PC-9 (cell line): ENCODE data around the gene LRMDA.

ENCODE experiments used
- CTCF ChIP-seq: fragments of 200-600 bp; sonication (generic); conservative IDR thresholded peaks from 2 replicates; pipeline ENCODE4 v1.6.1; 2017; ENCODE audit warnings: mixed run types, antibody characterized with exemption, mild to moderate bottlenecking, moderate library complexity
- EZH2 ChIP-seq: fragments of 200-600 bp; sonication (generic); IDR thresholded peaks from 2 replicates; pipeline ENCODE4 v1.8.0; 2017; ENCODE audit warnings: antibody characterized with exemption, low read depth

DNA sequence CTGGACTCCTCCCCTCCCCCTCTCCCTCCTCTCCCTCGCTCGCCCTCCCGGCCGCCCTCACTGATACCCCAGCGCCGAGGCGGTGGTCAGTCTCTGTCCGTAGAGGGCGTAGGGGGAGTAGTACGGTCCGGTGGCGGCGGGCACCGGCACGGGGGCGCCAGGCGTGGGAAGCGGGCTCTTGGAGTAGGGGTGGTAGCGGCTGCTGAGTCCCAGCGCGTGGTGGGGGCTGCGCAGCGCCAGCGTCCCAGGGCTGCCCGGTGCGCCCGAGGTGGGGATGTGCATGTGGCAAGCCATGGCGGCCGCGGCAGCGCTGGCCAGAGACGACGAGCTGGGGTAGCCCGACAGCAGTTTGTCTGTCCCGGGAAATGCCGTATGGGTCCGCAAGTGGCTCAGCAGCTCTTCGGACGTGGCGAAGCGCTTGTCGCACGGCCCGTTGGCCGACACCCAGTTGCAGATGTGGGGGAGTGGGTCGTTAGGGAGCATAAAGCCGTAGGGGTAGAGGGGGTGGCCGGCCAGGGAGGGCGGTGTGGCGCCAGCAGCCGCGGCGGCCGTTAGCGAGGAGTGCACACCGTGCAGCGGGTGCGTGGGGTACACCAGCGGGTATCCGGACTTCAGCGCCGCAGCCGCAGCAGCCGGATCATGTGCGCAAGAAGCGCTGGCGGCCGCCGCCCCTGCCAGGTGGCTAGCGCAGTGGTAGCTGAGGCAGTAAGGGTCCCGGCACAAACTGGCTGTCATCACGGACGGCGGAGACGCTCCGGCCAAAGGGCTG lies 32.5 kb upstream of the LRMDA start:
- TF ChIP-seq CTCF: no peak
- TF ChIP-seq EZH2: no peak
